Fibroblast of skin of scalp (primary cell): ENCODE results near the gene LAMC3.
"Not testable (repeated sequence)": the region's sequence is repeated elsewhere in the genome, so short reads cannot be mapped to it uniquely, and the experiment has no call there.

ENCODE experiments used
- DNase-seq: peaks from one replicate; pipeline ENCODE4 v3.0.0-alpha.2; 2013

Gene LAMC3

GRCh38 chr9:131082774-131083512, 74.0 kb downstream of the LAMC3 start:
- DNase-seq: no peak

GRCh38 chr9:131084661-131085369, 75.8 kb downstream of the LAMC3 start:
- DNase-seq: no peak

- DNase-seq: no peak
Measured at GRCh38 chr9:131085370-131086122, 76.6 kb downstream of the LAMC3 start.

GRCh38 chr9:131087354-131087893, 78.5 kb downstream of the LAMC3 start:
- no peak for DNase-seq

- no peak for DNase-seq
Measured at GRCh38 chr9:131090025-131090787, 81.2 kb downstream of the LAMC3 start.

- no peak for DNase-seq
Measured at GRCh38 chr9:131091352-131091992, 82.5 kb downstream of the LAMC3 start.

GRCh38 chr9:131092030-131092429, 83.1 kb downstream of the LAMC3 start:
- DNase-seq: no peak

- DNase-seq: no peak
Measured at GRCh38 chr9:131092548-131093440, 83.8 kb downstream of the LAMC3 start.

GRCh38 chr9:131094015-131094414, 85.0 kb downstream of the LAMC3 start:
- DNase-seq: no peak

GRCh38 chr9:131094622-131095021, 85.6 kb downstream of the LAMC3 start:
- DNase-seq: peak; percentile 73

- DNase-seq: no peak
Measured at GRCh38 chr9:131095666-131096268, 86.8 kb downstream of the LAMC3 start.

- peak; percentile 13 for DNase-seq
Measured at GRCh38 chr9:131096269-131097125, 87.5 kb downstream of the LAMC3 start, which contains the start of gene AIF1L. AIF1L (plus strand) TSS chr9:131096531; CDS start chr9:131096630, 99 bp downstream.

GRCh38 chr9:131097126-131097947, 88.4 kb downstream of the LAMC3 start:
- no peak for DNase-seq

- DNase-seq: no peak
Measured at GRCh38 chr9:131097948-131098278, 88.9 kb downstream of the LAMC3 start.

- DNase-seq: no peak
Measured at GRCh38 chr9:131098391-131099101, 89.6 kb downstream of the LAMC3 start.

- no peak for DNase-seq
Measured at GRCh38 chr9:131099102-131099606, 90.2 kb downstream of the LAMC3 start.

- not testable (repeated sequence) for DNase-seq
Measured at GRCh38 chr9:131099845-131100244, 90.9 kb downstream of the LAMC3 start.
